GM18520 (cell line): ENCODE data around the gene TMEM138.

Source experiments
- ATAC-seq: cut with Tn5 transposase; IDR thresholded peaks from one replicate; pipeline ENCODE4 v1.9.1; 2021; ENCODE audit not compliant: unreplicated experiment

TMEM138 gene

DNA sequence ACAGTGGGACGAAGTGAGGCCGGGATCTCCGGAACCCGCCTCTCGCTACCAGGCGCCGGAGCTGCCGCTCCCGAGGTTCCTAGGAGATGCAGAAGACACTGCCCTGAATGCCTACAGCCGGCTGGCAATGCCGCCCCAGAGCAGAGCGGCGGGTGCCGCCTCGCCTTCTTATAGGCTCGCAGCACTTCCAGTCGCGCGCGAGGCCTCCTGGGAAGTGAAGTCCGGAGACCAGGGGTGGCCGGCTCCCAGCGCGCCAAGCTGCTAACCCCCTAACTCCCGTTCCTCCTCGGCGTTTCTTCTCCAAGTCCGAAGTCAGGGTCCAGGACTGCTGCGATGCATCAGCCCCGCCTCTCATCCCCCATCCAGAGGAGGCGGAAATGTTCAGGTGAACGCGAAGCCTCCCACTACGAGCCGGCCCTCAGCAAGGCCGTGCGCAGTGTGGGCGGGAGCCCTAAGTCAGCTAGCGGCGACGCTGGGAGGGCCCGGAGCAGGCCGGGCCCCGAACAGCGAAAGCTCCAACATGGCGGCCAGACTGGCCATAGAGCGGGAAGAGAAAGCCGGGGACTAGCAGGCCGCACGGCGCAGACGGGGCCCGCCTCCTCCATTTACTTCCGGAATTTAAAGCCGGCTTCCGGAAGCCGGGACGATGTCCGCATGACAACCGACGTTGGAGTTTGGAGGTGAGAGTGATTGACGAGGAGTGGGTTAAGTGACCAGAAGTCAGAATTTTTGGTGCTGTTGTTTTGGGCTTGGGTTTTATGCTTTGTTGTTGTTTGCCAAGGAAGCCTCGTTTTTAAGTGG, at the start of gene TMEM138, which contains the start of gene CYB561A3:
Gene TMEM138, plus strand, starts transcription at position 634 of the 801 bp plus-strand sequence. CDS start 2,017 bp downstream, outside the sequence.
Gene CYB561A3, minus strand, starts transcription at position 142 of the 801 bp plus-strand sequence. CDS start 5,169 bp downstream, outside the sequence.
- ATAC-seq, result peak; percentile 75

GRCh38 chr11:61315260-61315659, 46.9 kb upstream of the TMEM138 start:
- no peak for ATAC-seq

- no peak for ATAC-seq
Measured at GRCh38 chr11:61325649-61326414, 36.3 kb upstream of the TMEM138 start.

DNA sequence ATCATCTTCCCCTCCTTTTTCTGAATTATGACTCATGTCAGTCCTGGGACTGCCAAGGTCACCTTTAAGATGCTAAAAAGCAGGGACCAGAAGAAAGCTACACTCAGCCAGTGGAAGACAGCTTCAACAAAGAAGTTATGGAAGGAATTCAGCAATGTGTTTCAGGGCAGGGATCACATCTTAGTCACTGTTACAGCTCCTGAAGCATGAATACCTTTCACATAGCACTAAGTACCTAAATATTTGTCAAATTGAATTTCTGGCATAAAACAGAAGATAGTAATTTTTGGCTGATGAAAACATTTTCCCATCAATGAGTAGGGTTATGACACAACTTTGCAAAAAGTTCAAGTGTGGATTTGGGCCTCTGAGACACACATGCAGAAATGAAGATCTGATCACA, 34.5 kb upstream of the TMEM138 start:
- no peak for ATAC-seq

DNA sequence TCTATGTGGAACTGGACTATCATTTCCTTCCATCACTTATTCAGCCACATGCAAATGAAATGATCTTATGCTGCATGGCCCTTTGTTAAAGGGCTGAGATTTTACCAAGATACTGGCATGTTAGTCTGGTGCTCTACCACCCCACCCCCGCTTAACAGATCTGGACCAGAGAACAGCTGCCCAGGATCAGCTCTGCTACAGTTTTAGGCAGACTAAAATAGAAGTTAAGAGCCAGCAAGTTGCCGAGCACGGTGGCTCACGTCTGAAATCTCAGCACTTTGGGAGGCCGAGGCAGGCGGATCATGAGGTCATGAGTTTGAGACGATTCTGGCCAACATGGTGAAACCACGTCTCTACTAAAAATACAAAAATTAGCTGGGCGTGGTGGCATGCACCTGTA, 33.8 kb upstream of the TMEM138 start:
- ATAC-seq, result no peak

DNA sequence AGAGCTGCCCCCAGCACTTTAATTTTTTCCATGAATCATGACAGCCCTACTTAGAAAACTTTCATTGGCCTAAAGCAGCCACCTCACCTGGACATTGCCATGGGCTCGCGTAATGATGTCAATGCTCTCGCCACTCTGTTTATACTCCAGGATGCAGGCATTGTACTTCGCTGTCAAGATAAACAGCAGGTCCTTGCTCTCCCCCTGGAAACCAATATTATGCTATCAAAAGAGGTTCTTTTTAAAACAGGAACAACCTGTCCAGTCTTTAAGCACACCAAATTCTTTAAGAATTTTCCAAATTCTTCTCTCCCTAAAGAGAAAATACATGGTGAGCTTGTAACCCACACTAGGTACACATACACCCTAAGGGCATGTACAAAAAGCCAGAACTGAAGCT, 32.3 kb upstream of the TMEM138 start:
- no peak for ATAC-seq

DNA sequence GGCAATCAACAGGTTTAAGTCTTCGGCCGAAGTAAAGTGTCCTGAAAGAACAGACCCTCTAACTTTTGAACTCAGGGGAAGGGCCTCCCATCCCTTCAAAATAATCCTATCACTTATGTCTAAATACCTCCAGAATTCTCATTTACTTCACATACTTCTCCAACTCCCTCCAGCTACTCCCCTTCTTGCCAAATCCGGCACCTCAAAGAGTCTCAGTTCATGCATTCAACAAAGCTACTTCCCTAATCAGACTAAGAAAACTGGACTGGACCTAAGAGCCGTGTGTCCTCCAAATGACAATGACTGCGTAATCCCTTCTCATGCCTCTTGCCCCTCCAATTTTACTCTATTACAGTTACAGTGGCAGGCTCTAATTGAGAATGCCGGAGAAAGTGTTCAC, 30.5 kb upstream of the TMEM138 start:
- no peak for ATAC-seq

DNA sequence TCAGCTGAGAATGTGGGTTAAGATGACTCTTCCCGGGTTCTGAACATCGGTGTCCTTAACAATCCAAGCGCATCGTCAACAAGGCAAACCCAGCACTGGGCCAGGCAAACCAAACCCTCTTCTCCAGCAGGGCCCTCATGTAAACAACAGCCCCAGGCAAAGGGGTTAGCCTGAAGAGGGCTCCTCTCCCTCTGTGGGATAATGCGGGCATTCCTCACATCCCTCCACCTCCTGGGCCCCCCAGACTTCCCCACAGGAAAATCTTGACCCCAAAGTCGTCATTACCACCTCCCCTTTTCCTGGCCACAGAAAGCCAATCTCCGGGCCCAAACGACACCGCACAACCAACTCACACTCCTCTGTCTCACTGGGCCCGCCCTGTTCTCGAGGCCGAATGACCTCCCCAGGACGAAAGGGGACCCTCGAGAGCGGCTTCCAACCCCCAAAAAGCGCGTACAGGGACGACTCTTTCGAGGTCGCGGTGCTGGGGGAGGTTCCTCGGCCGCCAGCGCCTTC, 29.8 kb upstream of the TMEM138 start:
- no peak for ATAC-seq

- ATAC-seq, result peak; percentile 78
Measured at GRCh38 chr11:61332797-61333549, 29.2 kb upstream of the TMEM138 start, which contains the start of the genes DDB1 and TKFC. Gene DDB1 (minus strand): TSS chr11:61333105. CDS start chr11:61332968, 137 bp downstream. Gene TKFC (plus strand): TSS chr11:61333228. CDS start chr11:61334729, 1,501 bp downstream.

GRCh38 chr11:61333550-61334433, 28.4 kb upstream of the TMEM138 start:
- ATAC-seq, result no peak

DNA sequence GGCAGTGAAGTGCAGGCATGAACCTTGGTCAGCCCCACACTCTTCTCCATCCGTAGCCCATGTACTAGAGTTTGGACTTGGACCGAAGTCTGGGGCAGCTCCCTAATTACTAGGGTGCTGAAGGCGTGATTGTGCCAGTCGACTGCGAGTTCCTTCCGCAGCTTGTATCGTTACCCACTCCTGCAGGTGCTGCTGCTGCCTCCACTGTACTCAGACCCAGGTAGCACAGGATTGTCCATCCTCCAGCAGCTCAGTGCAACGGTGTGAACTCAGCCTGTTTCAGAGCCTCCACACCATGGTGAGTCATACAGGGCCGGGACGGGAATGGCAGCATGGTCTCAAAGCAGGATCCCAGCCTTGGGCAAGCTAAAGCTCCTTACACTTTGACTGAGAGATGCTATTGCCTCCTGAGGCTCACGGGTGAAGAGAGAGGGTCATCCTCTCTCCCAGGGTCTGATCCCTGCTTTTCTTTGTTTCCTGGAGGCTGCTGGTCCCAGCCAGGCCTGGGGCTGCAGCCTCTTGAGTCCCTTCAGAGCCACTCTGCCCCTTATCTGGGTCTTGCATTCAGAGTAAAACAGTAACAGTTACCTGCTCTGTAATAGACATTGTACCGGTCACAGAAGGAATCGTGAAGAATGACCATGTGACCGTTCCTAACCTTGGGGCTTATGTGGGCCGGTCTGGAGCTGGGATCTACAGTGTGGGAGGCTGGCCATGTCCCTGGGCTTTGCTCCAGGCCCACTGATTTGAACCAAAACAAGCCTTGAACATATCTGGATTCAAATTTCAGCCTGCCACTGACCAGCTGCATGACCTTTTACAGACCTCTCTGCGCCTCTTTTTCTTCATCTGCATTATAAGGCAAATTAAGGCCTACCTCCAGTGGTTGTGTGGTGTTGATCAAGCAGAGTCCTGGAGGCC, 27.5 kb upstream of the TMEM138 start:
- no peak for ATAC-seq

- ATAC-seq, result no peak
Measured at GRCh38 chr11:61335355-61335710, 26.8 kb upstream of the TMEM138 start.

GRCh38 chr11:61336171-61336935, 25.8 kb upstream of the TMEM138 start:
- ATAC-seq, result peak; percentile 40

DNA sequence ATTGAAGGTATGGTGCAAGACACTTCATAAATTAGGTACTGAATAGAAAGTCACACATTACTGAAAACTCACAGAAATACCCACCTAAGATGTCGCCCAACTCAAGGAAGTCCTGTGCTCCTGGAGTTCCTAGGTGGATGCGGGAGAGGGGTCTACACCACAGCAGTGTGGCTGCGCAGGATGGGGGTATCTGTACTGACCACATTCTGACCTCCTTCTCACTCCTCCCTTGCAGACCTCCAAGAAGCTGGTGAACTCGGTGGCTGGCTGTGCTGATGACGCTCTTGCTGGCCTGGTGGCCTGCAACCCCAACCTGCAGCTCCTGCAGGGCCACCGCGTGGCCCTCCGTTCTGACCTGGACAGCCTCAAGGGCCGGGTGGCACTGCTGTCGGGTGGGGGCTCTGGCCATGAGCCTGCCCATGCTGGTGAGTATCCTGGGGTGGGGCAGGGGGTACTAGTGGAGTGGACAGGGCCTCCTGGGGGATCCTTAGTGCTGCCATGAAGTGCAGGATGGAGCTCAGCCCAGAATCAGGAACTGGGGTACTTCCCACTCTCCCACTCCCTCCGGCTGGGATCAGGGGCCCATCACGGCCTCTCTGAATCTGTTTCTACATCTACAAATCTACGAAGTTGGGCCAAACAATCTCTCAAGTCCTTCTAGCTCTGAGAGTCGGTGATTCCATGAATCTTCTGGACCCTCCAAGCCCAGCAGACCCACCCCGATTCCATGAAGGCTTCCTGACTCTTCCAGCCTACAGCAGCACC, 24.3 kb upstream of the TMEM138 start:
- ATAC-seq, result no peak

- ATAC-seq, result no peak
Measured at GRCh38 chr11:61338783-61339489, 23.2 kb upstream of the TMEM138 start.

DNA sequence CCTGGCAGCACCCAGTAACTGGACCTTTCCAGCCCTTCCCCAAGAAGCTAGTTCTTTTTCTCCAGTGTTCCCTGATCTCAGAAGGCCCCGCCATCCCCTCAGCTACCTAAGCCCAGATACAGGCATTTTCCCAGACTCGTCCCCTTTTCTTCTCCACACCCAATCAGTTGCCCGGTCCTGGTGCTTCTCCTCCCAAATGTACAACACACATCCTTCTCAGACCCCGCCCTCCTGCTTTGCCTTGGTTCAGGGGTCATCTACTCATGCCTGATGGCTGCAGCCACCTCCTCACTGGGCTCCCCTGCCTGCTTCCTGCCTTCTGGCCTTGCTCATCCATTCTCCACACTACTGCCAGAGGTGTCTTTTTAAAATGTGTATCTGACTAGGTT, 22.7 kb upstream of the TMEM138 start:
- ATAC-seq, result no peak

DNA sequence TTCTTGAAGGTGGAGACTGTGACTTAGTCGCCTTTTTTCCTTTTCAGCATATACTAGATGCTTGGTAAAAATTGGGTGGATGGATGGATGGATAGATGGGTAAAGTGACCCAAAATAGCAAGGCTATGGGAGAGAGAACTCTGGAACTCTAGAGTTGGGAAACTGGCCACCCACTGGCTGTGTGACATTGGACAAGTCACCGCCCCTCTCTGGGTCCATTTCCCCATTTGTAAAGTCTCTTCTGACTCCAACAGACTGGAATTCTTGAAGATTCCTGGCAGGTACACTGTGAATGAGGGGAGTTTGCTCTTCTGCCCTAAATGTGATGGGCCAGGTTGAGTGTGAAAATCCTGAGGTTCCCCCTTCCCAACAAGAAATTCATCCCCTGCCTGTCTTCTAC, 21.2 kb upstream of the TMEM138 start:
- ATAC-seq, result no peak
